Measurements from ENCODE around the gene PSTPIP2. TPM values are rescaled to one million over a fixed set of nuclear protein-coding genes. Genes with fewer than 3 reads are reported as not detected.

Gene PSTPIP2
- total RNA-seq, 2 donors from 2014 or later = 7.0 to 21.1 TPM

DNA sequence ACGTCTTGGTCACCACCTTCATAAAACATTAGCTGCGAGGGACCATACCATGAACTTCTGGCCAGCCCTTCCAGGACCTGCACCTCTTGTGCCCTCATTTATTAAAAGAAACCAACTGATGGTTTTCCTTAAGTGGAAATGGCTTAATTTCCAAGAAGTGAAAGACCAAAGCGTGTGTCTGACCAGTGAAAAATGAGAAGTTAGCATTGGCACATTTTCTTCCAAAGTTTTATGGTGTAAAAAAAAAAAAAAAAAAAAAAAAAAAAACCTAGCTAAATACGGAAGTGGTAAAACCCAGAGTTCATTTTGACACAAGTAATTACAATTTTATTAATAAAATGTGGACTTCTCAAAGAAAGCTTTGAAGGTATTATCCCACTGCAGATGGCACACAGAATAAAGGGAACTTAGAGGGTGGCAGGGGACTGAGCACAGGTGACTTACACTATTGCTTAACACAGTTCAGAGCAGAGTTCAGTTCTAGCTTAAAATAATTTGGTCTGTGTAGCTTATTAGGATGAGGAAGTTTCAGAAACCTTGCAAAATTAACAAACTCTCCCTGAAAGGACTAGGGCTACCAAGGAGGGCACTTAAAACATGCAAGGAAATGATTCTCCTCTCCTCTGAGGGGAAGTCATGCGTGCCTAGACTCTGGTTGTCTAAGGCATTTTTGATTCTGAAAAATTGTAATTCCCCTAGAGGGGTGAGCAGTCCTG lies 62.8 kb downstream of the PSTPIP2 start:
- Histone ChIP-seq H3K9me3 (no peaks in the 10 kb centered on the region), H3K4me1 (replicated peaks) (no peaks in the 10 kb centered on the region), H3K27ac (no peak overlapping the region), H3K4me3 (no peak overlapping the region), H3K27me3 (replicated peaks; ENCODE audit: insufficient read depth) (no peaks in the 10 kb centered on the region), H3K36me3 (no peaks in the 10 kb centered on the region)
- intact Hi-C loops (cut with DNase I) = no loop called here
- no peak for TF ChIP-seq POLR2AphosphoS5 (IDR thresholded peaks at IDR 0.05)
- WGBS = 81% methylated on average over 5 of the region's 5 CpGs
- DNase-seq (ENCODE audit: low spot score) = no peak

- DNase-seq (ENCODE audit: low spot score) = no peak
- intact Hi-C loops (cut with DNase I) = no loop called here
- H3K4me1 ChIP-seq (replicated peaks) = no peaks in the 10 kb centered on the region
- H3K4me3 ChIP-seq = no peak overlapping the region
- 94% methylated on average over 8 of the region's 8 CpGs for WGBS
- no peaks in the 10 kb centered on the region for H3K9me3 ChIP-seq
- H3K27me3 ChIP-seq (replicated peaks; ENCODE audit: insufficient read depth) = no peaks in the 10 kb centered on the region
- TF ChIP-seq POLR2A (IDR thresholded peaks at IDR 0.05) = no peak
- TF ChIP-seq POLR2AphosphoS5 (IDR thresholded peaks at IDR 0.05) = no peak
- TF ChIP-seq CTCF (IDR thresholded peaks at IDR 0.05) = no peak
- no peaks in the 10 kb centered on the region for H3K36me3 ChIP-seq
- no peak overlapping the region for H3K27ac ChIP-seq
Measured at GRCh38 chr18:46008531-46008930, 63.5 kb downstream of the PSTPIP2 start.

- 81% methylated on average over 5 of the region's 5 CpGs for WGBS
- no peak for DNase-seq (ENCODE audit: low spot score)
- H3K4me3 ChIP-seq = no peak overlapping the region
- no peak overlapping the region for H3K27ac ChIP-seq
- H3K4me1 ChIP-seq (replicated peaks) = no peaks in the 10 kb centered on the region
- no peaks in the 10 kb centered on the region for H3K36me3 ChIP-seq
- TF ChIP-seq CTCF (IDR thresholded peaks at IDR 0.05) = no peak
- TF ChIP-seq POLR2AphosphoS5 (IDR thresholded peaks at IDR 0.05) = no peak
- no peak for TF ChIP-seq POLR2A (IDR thresholded peaks at IDR 0.05)
- intact Hi-C loops (cut with DNase I) = no loop called here
- H3K9me3 ChIP-seq = no peaks in the 10 kb centered on the region
- no peaks in the 10 kb centered on the region for H3K27me3 ChIP-seq (replicated peaks; ENCODE audit: insufficient read depth)
Measured at GRCh38 chr18:46007165-46007564, 64.9 kb downstream of the PSTPIP2 start.

DNA sequence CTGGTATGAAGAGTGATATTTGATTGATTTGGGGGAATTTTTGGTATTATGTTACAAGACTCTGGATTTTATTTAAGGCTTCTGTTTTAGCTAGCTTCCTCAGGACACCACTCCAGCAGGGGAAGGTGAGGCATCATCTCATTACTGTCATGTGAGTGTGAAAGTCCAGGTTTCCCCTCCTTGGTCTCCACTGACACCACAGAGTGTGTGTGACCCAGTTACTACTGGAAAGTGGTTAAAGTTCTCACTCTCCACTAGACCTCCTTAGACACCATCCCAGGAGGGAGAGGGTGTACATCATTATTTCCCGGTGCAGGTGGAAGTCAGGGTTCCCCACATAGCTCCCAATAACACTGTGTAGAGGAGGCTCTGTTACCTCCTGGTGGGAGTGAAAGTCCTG lies 69.1 kb downstream of the PSTPIP2 start:
- H3K4me3 ChIP-seq = no peak overlapping the region
- TF ChIP-seq CTCF (IDR thresholded peaks at IDR 0.05) = no peak
- no peak for TF ChIP-seq POLR2AphosphoS5 (IDR thresholded peaks at IDR 0.05)
- no peak for TF ChIP-seq POLR2A (IDR thresholded peaks at IDR 0.05)
- no peaks in the 10 kb centered on the region for H3K9me3 ChIP-seq
- 100% methylated on average over 1 of the region's 1 CpG for WGBS
- H3K27me3 ChIP-seq (replicated peaks; ENCODE audit: insufficient read depth) = no peaks in the 10 kb centered on the region
- intact Hi-C loops (cut with DNase I) = no loop called here
- no peaks in the 10 kb centered on the region for H3K36me3 ChIP-seq
- no peaks in the 10 kb centered on the region for H3K4me1 ChIP-seq (replicated peaks)
- DNase-seq (ENCODE audit: low spot score) = no peak
- no peak overlapping the region for H3K27ac ChIP-seq

DNA sequence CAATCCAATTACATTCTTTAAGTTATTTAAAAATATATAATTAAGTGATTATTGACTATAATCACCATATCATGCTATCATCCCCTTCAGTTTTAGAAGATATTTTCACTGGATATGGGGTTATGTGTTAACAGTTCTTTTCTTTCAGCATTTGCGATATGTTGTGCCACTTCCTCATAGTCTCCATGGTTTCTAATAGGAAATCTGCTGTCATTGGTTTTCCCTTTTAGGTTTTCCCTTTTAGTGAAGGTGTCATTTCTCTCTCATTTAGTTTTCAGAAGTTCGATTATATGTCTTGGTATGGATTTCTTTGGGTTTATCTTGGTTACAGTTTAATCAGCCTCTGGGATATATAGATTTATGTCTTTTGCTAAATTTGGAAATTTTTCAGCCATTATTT lies 70.2 kb downstream of the PSTPIP2 start:
- H3K4me3 ChIP-seq = no peak overlapping the region
- H3K27ac ChIP-seq = no peak overlapping the region
- H3K4me1 ChIP-seq (replicated peaks) = no peaks in the 10 kb centered on the region
- H3K36me3 ChIP-seq = no peaks in the 10 kb centered on the region
- no peaks in the 10 kb centered on the region for H3K9me3 ChIP-seq
- DNase-seq (ENCODE audit: low spot score) = no peak
- TF ChIP-seq CTCF (IDR thresholded peaks at IDR 0.05) = no peak
- no peak for TF ChIP-seq POLR2A (IDR thresholded peaks at IDR 0.05)
- TF ChIP-seq POLR2AphosphoS5 (IDR thresholded peaks at IDR 0.05) = no peak
- WGBS = 100% methylated on average over 2 of the region's 2 CpGs
- intact Hi-C loops (cut with DNase I) = no loop called here
- no peaks in the 10 kb centered on the region for H3K27me3 ChIP-seq (replicated peaks; ENCODE audit: insufficient read depth)

Data from prostate gland (tissue), 2 donors.